Activated CD8-positive, alpha-beta memory T cell treated with anti-CD3 and anti-CD28 coated beads, Interleukin-2, amount 50 U/mL, for 4 hours (primary cell): ENCODE data around the gene ORC4.
"Not testable (repeated sequence)": the region's sequence is repeated elsewhere in the genome, so short reads cannot be mapped to it uniquely, and the experiment has no call there.

Experiments used
- DNase-seq: peaks from one replicate; pipeline ENCODE4 v3.0.0-alpha.2; 2020

Gene ORC4

DNA sequence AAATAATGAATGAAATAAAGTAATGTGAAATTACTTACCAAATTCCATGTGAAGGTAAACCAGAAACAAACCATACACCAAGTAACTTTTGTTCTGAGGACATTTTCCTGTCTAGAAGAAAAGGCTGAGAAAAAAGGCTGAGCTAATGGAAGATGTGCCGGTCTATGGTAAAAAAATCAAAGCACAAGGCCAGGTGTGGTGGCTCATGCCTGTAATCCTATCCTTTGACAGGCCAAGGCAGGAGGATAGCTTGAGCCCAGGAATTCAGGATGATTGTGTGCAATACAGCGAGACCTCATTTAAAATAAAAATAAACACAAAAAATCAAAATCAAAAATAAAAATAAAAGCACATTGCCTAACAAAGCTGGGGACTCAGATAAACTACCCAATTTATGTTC lies 6.7 kb downstream of the ORC4 start:
- DNase-seq = no peak

DNA sequence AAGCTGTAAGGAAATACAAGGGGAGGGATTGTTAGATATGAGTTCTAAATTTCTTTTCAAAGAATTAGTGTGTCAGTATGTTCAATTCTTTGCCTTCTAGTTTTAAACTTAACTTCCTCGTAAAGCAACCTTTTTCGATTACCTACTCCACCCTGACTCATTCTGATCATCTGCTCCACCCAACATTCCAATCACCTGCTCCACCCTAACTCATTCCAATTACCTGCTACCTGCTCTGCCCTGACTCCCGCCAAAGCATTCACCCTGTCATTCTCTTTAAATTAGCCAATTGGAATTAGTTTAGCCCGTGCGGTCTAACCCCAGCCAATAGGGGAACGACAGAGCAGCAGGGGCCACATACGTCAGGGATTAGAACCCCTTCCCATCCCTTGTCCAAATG lies 12.1 kb downstream of the ORC4 start:
- DNase-seq = not testable (repeated sequence)

DNA sequence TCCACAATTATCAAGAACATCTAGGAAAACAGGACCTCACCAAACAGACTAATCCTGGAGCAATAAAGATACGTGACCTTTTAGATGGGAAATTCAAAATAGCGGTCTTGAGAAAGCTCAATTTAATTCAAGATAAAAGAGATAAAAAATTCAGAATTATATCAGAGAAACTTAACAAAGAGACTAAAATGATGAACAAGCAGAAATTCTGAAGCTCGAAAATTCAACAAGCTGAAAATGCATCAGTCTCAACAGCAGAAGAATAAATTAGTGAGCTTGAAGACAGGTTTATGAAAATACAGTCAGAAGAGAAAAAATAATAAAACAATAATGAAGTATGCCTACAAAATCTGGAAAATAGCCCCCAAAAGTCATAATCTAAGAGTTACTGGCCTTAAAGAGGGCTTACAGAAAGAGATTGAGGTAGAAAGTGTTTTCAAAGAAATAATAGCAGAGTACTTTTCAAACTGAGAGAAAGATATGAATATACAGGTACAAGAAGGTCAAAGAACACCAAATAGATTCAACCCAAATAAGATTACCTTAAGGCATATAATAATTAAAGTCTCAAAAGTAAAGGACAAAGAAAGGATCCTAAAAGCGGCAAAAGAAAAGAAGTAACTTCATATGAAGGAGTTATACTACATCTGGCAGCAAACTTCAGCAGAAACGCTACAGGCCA lies 13.2 kb downstream of the ORC4 start:
- DNase-seq = no peak

DNA sequence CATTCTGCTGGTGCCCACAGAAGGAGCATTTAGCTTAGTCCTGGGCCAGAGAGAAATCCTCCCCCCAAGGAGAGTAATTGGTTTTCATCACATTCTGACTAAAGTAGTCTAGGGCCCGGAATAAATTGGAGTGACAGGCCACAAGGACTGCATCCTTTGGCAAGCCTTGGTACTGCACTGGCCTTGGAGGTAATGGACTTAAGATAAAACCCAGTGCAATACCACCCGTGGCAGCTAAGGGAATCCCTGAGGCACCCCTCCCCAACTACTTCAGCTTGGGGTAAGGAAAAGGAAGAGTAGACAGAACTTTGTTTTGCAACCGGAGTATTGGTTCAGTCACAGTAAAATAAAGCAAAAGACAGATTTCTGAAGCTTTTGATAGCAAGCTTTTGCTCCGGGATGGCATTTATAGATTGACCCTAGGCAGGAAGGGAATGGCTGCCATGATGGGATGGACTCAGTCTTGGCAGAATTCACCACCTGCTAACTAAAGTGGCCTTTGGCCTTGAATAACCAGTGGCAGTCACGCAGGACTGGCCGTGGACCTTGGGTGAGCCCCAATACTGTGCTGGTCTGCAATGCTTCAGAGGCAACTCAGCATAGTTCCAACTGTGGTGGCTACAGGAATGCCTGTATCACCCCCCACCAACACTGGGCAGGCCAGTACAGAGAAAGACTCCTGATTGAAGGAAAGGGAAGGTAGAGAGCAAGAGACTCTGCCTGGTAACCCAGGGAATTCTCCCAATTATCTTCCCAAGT lies 14.1 kb downstream of the ORC4 start:
- DNase-seq = no peak

DNA sequence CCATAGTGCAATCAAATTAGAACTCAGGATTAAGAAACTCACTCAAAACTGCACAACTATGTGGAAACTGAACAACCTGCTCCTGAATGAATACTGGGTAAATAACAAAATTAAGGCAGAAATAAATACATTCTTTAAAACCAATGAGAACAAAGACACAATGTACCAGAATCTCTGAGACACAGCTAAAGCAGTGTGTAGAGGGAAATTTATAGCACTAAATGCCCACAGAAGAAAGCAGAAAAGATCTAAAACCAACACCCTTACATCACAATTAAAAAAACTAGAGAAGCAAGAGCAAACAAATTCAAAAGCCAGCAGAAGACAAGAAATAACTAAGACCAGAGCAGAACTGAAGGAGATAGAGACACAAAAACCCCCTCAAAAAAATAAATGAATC lies 18.1 kb downstream of the ORC4 start:
- DNase-seq = not testable (repeated sequence)

DNA sequence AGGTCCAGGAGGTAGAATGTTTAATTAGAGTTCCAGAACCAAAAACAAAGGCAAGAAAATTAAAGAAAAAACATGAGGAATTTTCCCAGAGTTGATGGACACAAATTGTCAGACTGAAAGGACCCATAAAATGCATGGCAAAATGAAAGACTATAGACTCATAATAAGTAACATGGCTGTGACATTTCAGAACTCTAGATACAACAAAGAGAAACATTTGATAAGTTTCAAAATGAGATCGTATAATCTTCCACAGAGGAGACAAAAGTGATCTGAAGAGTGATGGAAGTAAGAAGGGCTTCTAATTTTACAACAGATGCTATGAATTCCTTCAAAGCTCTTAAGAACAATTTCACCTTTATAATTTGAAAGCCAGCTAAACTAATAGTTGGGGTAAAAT lies 20.4 kb downstream of the ORC4 start:
- no peak for DNase-seq

DNA sequence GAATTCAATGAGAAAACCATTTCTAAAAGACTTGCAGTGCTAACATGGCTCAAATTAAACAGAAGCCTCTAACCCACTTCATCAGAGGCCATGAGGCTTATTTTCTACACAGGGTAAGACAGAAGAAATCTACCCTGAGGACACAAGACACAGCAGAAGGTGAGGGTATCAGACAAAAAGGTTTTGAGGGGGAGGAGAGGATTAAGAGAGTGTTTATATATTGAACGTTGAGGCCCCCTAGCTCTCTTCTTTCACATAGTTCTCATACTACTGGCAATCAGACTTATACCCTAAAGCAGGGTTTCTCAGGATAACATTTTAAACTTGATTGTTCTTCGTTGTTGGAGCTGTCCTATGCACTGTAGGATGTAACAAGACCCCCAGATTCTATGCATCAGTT lies 21.4 kb downstream of the ORC4 start:
- no peak for DNase-seq

DNA sequence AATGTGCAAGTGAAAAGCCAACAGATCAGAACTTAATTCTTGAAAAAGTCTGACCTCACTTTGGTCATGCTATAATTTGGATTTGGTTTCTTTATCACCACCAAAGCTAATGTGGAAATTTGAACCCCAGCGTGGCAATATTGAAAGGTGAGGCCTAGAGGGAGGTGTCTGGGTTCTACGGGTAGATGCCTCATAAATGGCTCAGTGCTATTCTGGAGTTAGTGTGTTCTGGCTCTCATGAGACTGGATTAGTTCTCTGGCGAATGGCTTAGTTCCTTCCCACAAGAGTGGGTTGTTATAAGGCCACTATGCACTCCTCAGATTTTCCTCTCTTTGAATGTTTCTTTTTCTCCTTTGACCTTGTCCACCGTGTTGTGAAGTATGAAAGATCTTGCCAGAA lies 22.3 kb downstream of the ORC4 start:
- DNase-seq = no peak

DNA sequence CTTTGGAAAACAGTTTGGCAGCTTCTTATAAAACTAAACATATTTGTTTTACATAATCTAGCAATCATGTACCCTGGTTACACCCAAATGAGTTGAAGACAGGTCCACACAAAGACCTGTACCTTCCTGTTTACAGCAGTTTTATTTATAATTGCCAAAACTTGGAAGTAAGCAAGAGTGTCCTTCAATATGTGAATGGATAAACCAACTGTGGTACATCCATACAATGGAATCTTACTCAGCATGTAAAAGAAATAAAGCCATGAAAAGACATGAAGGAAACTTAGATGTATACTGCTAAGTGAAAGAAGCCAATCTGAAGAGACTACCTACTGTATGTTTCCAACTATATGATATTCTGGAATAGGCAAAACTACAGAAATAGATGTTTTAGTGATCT lies 23.7 kb downstream of the ORC4 start:
- DNase-seq = no peak

DNA sequence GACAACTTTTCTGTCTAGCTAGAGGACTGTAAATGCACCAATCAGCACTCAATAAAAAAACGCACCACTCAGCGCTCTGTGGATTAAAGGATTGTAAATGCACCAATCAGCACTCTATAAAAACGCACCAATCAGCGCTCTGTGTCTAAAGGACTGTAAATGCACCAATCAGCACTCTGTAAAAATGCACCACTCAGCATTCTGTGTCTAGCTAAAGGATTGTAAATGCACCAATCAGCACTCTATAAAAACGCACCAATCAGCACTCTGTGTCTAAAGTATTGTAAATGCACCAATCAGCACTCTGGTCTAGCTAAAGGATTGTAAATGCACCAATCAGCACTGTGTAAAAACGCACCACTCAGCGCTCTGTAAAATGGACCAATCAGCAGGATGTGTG lies 25.6 kb downstream of the ORC4 start:
- DNase-seq = not testable (repeated sequence)

DNA sequence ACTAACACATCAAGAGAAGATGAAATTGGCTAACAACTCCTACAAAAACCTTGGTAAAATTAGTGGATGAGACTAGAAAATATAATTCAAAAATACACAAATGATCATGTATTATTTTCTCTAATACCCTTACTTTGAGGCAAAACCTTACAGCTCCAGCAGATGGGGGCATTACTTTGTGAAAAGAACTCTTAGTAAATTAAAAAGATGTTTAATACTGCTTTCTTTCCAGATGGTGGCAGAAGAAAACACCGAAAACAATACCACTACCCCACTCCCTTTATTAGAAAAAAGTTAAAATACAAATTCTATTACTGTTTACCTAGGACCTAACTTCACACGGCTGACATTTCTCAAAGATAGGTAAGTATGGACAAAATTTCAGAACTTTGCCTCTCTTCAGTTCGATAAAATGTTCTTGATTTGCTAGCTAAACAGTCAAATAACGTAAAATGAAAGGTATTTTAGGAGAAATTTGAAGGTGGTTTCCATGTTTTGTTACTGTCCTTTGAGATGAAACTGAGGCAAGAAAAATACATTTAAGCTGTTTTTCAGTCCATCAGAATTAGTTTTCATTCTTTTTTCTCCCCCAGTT lies 30.6 kb downstream of the ORC4 start:
- DNase-seq = peak; percentile 24

DNA sequence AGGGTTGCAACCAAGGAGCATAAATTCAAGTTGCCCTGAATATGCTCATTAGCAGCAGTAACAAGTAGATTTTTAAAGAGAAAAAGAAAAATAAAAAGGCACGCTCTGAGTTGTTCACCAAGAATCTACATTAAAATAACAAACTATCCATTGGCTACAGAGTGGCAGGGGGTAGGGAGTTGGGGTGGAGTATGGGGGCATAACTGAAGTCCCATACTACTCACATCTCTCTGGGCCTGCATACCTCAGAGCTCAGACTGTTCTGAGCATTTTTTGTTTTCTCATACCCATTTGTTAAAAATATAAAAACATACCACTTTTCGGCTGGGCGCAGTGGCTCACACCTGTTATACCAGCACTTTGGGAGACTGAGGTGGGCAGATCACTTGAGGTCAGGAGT lies 31.4 kb downstream of the ORC4 start:
- no peak for DNase-seq

DNA sequence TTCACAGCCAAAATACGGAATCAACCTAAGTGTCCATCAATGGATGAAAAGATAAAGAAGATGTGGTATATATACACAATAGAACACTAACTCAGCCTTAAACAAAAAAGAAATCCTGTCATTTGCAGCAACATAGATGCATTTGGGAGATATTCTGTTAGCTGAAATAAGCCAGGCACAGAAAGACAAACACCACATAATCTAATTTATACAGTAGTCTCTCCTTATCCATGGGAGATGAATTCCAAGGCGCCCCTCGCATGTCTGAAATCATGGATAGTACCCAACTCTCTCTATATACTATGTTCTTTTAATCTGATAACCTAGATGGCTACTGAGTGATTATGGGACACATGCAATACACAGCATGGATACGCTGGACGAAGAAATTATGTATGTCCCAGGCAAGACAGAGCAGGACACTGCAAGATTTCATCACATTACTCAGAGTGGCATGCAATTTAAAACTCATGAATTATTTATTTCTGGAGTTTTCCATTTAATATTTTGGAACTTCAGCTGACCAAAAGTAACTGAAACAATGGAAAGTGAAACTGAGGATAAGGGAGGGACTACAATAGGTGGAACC lies 39.5 kb downstream of the ORC4 start:
- no peak for DNase-seq

DNA sequence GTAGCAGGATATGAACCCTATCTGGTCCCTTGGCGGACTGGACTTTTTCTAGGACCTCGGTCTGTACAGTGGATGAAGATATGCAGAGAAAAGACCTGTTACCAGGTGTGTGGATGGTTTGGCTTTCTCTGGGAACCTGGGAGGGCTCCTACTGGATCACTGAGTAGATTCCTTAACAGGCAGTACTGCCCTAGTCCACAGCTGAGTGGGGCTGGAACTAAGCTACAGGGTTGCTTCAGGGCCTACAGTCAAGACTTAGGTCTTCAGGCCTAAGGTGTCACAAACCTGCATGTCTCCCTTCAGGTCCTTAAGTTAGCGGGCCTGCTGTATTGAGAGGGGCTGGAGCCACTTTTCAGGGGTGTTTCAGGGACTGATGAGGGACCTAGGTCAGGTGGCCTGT lies 42.9 kb downstream of the ORC4 start:
- DNase-seq = no peak

DNA sequence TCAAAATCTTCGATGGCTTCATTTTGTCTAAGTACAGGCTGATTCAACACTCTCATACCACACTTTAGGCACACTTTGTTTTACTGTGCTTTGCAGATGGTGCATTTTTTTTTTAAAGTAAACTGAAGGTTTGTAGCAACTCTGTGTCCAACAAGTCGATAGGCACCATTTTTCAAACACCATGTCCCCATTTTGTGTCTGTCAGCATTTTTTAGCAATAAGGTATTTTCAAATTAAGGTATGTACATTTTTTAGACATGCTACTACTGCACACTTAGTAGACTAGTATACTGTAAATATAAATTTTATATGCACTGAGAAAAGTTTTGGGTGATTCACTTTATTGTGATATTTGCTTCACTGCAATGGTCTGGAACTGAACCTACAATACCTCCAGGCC lies 44.4 kb downstream of the ORC4 start:
- no peak for DNase-seq

DNA sequence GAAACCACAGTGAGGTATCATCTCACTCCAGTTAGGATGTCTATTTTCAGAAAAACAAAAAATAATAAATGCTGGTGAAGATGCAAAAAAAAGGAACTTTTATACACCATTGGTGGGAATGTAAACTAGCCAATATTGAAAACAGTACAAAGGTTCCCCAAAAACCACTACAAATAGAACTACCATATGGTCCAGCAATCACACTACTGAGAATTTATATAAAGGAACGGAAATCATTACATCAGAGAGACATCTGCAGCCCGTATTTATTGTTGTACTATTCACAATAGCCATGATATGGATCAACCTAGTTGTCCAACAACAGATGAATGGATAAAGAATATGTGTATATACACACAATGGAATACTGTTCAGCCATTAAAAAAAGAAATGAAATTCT lies 52.0 kb downstream of the ORC4 start:
- DNase-seq = no peak

DNA sequence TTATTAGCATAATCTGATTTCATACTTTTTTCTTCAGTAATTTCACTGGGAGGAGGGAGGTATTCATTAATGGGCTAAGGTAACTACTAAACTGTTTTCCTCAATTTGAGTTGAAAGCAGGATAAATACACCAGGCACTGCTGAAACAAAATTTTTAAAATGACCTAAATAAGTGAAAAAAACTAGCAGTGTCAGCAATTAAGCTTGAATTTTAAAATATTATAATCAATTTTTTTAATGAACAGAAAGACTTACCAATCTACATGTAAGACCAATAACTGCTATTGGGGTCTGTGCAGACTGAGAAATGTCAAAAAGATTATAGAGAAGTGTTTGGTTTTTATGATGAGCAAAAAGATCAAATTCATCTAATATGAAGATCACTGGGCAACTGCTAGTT lies 68.4 kb downstream of the ORC4 start:
- DNase-seq = no peak

DNA sequence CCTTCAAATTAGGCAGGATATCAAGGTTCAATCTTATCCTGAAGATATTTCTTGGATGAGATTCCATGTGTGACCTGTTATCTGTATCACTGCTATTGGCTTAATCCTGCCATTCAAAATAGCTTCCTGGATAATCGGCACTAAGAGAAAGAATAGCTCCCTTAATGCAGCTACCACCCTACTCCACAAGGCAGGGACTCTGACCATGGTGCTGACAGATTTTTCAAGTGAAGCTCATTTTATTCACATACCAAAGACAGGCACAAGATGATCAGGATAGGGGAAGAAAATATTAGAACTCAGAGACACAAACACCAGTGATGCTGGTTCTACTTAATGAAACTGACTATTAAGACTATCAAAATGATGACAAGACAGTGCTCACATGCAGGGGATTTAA lies 74.9 kb downstream of the ORC4 start:
- DNase-seq = no peak

DNA sequence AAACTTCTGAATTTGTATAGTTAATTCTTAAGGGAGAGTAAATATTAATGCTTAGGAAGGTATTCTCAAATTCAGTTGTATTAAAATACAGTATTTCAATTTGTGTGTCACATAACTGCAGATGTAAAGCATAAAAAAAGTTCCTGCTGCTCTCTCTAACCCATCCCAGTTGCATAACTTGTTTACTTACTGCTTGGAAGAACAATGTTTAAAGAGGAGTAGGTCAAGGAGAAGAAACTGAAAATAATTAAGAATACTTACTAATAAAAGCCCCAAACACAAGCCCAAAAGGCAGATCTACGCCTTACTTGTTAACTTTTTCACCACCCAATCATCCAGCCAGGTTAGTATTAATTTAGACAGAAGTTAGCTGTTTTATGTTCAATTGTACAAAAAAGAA lies 81.2 kb downstream of the ORC4 start:
- no peak for DNase-seq

DNA sequence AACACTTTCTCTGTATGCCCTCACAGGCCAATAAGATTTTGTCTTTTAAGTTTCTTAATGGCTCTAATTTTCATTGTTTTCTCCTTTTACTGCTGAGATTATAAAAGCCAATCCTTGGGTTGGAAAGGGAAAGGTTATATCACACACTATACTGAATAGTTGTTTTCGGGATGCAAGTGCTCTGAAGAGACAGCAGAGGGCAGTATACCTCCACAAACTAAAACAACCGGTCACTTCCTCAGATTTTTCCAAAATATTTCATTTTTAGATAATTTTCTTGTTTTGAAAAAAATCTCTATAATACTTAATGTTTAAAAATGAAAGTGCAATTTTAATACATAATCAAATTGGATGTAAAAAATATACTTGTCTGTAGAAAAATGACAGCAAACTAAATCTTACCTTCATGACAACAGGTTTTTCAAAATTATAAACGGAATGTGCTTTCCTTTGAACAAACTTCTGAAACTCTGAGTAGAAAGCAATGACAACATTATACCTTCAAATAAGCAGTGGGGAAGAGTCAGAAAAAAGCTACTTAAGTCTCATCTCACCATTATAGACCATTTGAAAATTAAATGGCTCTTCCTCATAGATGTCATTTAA lies 82.7 kb downstream of the ORC4 start:
- no peak for DNase-seq

DNA sequence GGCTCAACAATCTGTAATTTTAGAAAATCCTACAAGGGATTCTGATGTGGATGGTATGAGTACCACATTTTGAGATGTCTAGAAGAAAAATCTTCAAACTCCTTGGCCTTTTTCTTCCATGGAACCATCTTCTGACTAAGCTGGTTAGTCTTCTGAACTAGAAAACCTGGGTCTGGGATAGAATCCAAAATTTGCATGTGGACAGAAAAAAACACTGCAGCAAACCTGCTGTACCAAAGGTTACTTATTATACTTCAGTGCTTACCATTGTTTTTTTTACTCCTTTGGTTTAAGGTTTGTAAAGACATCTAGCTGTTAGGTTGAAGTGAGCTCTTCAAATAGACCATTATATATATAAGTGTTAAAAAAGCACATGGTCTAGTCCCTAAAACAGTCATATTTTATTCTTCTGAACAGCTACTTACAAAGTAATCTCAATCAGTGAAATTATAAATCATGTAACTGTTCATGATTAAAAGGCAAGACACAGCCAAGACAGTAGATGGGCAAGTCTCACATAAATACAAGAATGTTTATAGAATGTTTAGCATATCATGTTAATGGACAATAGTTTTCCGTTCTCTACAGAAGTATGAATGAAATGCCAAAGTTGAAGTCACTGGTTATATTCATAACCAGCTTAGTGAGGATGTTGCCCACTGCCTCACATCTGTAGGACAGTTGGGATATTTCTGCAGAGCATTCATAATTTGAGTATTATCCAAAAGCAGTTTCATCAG lies 85.5 kb downstream of the ORC4 start:
- no peak for DNase-seq

DNA sequence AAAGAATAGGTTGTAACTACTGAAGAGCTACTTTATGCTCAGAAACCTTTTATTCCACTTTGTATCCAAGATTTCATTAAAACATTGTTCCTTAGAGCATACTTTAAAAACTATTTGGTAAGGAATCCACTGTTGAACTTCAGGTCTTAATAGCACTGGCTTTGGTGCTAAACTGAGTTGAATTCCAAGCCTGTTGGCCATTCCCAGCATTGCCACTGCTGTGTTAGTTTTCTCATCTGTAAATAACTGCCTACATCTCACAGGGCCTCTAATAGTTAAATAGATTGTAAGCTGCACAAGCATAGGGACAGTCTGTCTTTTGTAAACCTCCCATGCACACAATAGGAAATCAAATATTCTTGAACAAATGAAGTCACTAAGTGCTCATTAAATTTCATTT lies 86.6 kb downstream of the ORC4 start:
- DNase-seq = no peak

DNA sequence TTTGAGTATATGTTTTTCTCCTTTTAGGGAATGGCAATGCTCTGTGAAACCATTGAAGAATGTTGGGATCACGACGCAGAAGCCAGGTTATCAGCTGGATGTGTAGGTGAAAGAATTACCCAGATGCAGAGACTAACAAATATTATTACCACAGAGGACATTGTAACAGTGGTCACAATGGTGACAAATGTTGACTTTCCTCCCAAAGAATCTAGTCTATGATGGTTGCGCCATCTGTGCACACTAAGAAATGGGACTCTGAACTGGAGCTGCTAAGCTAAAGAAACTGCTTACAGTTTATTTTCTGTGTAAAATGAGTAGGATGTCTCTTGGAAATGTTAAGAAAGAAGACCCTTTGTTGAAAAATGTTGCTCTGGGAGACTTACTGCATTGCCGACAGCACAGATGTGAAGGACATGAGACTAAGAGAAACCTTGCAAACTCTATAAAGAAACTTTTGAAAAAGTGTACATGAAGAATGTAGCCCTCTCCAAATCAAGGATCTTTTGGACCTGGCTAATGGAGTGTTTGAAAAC lies 93.4 kb downstream of the ORC4 start:
- DNase-seq = no peak
